ENCODE measurements around the gene PDZK1IP1. TPM values are rescaled to one million over a fixed set of nuclear protein-coding genes. Genes with fewer than 3 reads are reported as not detected.

PDZK1IP1 gene
- total and polyA plus RNA-seq, 4 donors, result 0.75 to 2.2 (median 0.98) TPM

DNA sequence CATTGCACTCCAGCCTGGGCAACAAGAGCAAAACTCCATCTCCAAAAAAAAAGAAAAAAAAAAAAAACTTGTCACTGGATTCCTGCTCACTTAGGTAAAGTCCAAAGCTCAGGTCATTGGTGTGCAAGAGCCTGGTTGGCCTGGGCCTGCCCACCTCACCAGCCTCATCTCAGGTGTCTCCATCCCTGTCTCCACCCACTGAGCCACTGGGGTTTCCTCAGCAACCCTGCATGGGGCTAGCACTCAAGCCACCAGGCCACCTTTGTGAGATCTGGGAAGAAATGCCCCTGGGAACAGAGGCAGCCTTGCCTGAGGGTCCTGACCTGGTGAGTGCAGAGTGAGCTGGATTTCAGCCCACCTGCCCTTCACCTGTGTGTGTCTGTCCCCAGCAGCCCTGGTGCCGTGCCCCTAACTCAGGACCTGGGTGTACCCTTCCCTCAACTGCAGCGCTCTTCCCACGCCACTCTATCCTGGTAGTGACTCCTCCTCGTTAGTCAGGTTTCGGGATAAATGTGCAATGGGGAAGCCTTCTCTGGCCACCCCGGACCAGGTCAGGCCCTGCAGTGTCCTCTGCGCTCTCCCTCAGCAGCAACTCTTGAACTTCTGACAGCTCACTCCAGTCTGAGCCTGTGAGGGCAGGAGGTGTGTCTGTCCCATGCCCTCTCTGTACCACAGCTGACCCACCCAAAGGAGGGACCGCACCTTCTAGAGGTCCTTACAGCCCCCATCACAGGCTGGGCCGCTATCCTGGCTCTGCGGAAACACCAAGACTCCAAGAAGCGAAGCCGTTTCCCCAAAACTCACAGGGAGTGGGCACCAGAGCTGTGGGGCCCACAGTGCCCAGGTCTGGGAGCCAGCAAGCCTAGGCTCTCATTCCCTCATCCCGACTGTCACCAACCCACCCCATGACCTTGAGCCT, 3.3 kb downstream of the PDZK1IP1 start:
- no peak for DNase-seq (ENCODE audit: low spot score)
- H3K4me1 ChIP-seq (ENCODE audit: control insufficient read depth in 4 of 4, insufficient read depth in 4 of 4, low read length in 3 of 4), result peaks cover 0 to 3% (median 0%) of the 10 kb centered on the region in 4 donors

GRCh38 chr1:47184822-47185677, 4.8 kb downstream of the PDZK1IP1 start:
- peaks cover 0 to under 1% (median 0%) of the 10 kb centered on the region in 4 donors for H3K4me1 ChIP-seq (ENCODE audit: control insufficient read depth in 4 of 4, insufficient read depth in 4 of 4, low read length in 3 of 4)
- H3K9ac ChIP-seq (ENCODE audit: low read depth in 1 of 2, low read length in 2 of 2), result no peak overlapping the region
- peak; percentile 35 for DNase-seq (ENCODE audit: low spot score)
- no peaks in the 10 kb centered on the region for H3K9me3 ChIP-seq (ENCODE audit: control insufficient read depth in 4 of 4, low read length in 3 of 4)
- H3K4me3 ChIP-seq (ENCODE audit: low read depth in 1 of 3, low read length in 3 of 3), result no peak overlapping the region
- WGBS, result 93% methylated on average over 14 of the region's 14 CpGs
- peaks cover 0 to 3% (median 0%) of the 10 kb centered on the region in 4 donors for H3K27me3 ChIP-seq (ENCODE audit: control insufficient read depth in 4 of 4, insufficient read depth in 4 of 4, low read length in 3 of 4)
- H3K36me3 ChIP-seq (ENCODE audit: control insufficient read depth in 4 of 4, insufficient read depth in 3 of 4, low read depth in 1 of 4, low read length in 3 of 4), result no peaks in the 10 kb centered on the region
- H3K27ac ChIP-seq (ENCODE audit: low read depth in 1 of 2, low read length in 2 of 2), result no peak overlapping the region
- TF ChIP-seq, protein P1, sequence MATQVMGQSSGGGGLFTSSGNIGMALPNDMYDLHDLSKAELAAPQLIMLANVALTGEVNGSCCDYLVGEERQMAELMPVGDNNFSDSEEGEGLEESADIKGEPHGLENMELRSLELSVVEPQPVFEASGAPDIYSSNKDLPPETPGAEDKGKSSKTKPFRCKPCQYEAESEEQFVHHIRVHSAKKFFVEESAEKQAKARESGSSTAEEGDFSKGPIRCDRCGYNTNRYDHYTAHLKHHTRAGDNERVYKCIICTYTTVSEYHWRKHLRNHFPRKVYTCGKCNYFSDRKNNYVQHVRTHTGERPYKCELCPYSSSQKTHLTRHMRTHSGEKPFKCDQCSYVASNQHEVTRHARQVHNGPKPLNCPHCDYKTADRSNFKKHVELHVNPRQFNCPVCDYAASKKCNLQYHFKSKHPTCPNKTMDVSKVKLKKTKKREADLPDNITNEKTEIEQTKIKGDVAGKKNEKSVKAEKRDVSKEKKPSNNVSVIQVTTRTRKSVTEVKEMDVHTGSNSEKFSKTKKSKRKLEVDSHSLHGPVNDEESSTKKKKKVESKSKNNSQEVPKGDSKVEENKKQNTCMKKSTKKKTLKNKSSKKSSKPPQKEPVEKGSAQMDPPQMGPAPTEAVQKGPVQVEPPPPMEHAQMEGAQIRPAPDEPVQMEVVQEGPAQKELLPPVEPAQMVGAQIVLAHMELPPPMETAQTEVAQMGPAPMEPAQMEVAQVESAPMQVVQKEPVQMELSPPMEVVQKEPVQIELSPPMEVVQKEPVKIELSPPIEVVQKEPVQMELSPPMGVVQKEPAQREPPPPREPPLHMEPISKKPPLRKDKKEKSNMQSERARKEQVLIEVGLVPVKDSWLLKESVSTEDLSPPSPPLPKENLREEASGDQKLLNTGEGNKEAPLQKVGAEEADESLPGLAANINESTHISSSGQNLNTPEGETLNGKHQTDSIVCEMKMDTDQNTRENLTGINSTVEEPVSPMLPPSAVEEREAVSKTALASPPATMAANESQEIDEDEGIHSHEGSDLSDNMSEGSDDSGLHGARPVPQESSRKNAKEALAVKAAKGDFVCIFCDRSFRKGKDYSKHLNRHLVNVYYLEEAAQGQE (IDR thresholded peaks at IDR 0.05), result no peak
- TF ChIP-seq, protein P2, sequence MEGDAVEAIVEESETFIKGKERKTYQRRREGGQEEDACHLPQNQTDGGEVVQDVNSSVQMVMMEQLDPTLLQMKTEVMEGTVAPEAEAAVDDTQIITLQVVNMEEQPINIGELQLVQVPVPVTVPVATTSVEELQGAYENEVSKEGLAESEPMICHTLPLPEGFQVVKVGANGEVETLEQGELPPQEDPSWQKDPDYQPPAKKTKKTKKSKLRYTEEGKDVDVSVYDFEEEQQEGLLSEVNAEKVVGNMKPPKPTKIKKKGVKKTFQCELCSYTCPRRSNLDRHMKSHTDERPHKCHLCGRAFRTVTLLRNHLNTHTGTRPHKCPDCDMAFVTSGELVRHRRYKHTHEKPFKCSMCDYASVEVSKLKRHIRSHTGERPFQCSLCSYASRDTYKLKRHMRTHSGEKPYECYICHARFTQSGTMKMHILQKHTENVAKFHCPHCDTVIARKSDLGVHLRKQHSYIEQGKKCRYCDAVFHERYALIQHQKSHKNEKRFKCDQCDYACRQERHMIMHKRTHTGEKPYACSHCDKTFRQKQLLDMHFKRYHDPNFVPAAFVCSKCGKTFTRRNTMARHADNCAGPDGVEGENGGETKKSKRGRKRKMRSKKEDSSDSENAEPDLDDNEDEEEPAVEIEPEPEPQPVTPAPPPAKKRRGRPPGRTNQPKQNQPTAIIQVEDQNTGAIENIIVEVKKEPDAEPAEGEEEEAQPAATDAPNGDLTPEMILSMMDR (IDR thresholded peaks at IDR 0.05; ENCODE audit: low read depth, low read length, missing input control), result no peak
- TF ChIP-seq, protein P3, sequence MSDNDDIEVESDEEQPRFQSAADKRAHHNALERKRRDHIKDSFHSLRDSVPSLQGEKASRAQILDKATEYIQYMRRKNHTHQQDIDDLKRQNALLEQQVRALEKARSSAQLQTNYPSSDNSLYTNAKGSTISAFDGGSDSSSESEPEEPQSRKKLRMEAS (IDR thresholded peaks at IDR 0.05), result no peak
- no peak for TF ChIP-seq EGR1 (IDR thresholded peaks at IDR 0.05; ENCODE audit: low read depth in 2 of 2)
- no peak for TF ChIP-seq FOXA2 (IDR thresholded peaks at IDR 0.05)
- no peak for TF ChIP-seq YY1 (IDR thresholded peaks at IDR 0.05)
- no peak for TF ChIP-seq SP1 (IDR thresholded peaks at IDR 0.05)
- TF ChIP-seq JUND (IDR thresholded peaks at IDR 0.05), result no peak
- no peak for TF ChIP-seq HNF4G (IDR thresholded peaks at IDR 0.05)
- no peak for TF ChIP-seq RAD21 (IDR thresholded peaks at IDR 0.05)
- TF ChIP-seq ATF3 (IDR thresholded peaks at IDR 0.05), result no peak
- no peak for TF ChIP-seq FOXA1 (IDR thresholded peaks at IDR 0.05)
- TF ChIP-seq RXRA (IDR thresholded peaks at IDR 0.05), result no peak
- TF ChIP-seq NR2F2 (IDR thresholded peaks at IDR 0.05), result no peak
- no peak for TF ChIP-seq ZBTB33 (IDR thresholded peaks at IDR 0.05)

More for the DNA sequence above, 3.3 kb downstream of the PDZK1IP1 start:
- TF ChIP-seq, protein P1 (IDR thresholded peaks at IDR 0.05), result no peak
- no peak for TF ChIP-seq EGR1 (IDR thresholded peaks at IDR 0.05; ENCODE audit: low read depth in 2 of 2)
- TF ChIP-seq SP1 (IDR thresholded peaks at IDR 0.05), result no peak
- TF ChIP-seq HNF4G (IDR thresholded peaks at IDR 0.05), result no peak
- 96% methylated on average over 13 of the region's 13 CpGs for WGBS
- no peaks in the 10 kb centered on the region for H3K9me3 ChIP-seq (ENCODE audit: control insufficient read depth in 4 of 4, low read length in 3 of 4)
- H3K9ac ChIP-seq (ENCODE audit: low read depth in 1 of 2, low read length in 2 of 2), result no peak overlapping the region
- no peaks in the 10 kb centered on the region for H3K36me3 ChIP-seq (ENCODE audit: control insufficient read depth in 4 of 4, insufficient read depth in 3 of 4, low read depth in 1 of 4, low read length in 3 of 4)
- no peaks in the 10 kb centered on the region for H3K27me3 ChIP-seq (ENCODE audit: control insufficient read depth in 4 of 4, insufficient read depth in 4 of 4, low read length in 3 of 4)
- no peak overlapping the region for H3K4me3 ChIP-seq (ENCODE audit: low read depth in 1 of 3, low read length in 3 of 3)
- H3K27ac ChIP-seq (ENCODE audit: low read depth in 1 of 2, low read length in 2 of 2), result no peak overlapping the region
